Upper lobe of left lung (tissue), 4 donors: ENCODE data around the gene SEC14L5.

ENCODE experiments used
- CTCF ChIP-seq, 6 experiments: fragments of 450-650 bp in 4 of 6; fragments of 200-600 bp in 2 of 6; sonication (generic) in 2 of 6; IDR thresholded peaks; one replicate each; pipeline ENCODE4 v1.5.1; 2016 to 2019; ENCODE audit warnings: antibody characterized with exemption in 6 of 6
- EP300 ChIP-seq, 4 donors: sonication (generic); formaldehyde crosslinking; IDR thresholded peaks; one replicate each; pipeline ENCODE4 v1.5.1; 2017; ENCODE audit warnings: antibody characterized with exemption in 4 of 4, control low read depth in 2 of 4
- POLR2A ChIP-seq, 4 donors: fragments of 450-650 bp; IDR thresholded peaks; one replicate each; pipeline ENCODE4 v1.5.1; 2016 to 2017; ENCODE audit warnings: antibody characterized with exemption in 4 of 4, mild to moderate bottlenecking in 2 of 4

- no peak for TF ChIP-seq POLR2A (IDR thresholded peaks at IDR 0.05)
- TF ChIP-seq CTCF (IDR thresholded peaks at IDR 0.05) = no peak
- TF ChIP-seq EP300 (IDR thresholded peaks at IDR 0.05) = no peak
Observed at GRCh38 chr16:5025171-5025632, 67.1 kb downstream of the SEC14L5 start.
